ENCODE data around the gene RNASEH2C.

DNA sequence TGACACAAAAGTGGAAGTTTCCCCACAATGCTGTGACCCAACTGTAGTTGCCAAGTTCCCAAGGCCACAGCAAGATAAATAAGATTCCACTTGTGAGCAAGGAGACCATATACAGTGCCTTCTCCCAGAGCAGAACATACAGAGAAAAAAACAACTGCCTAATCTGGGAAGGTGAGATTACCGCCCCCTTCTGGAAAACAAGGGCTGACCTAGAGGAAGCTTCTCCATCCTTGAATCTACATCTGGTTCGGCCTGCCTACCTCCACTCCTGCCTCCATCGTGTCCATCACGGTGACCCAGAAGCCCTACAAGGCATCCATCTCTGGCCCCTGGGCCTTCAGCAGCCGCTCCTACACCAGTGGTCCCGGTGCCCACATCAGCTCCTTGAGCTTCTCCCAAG is 6.1 kb upstream of the RNASEH2C start:
- TF ChIP-seq CTCF (conservative IDR thresholded peaks at IDR 0.05), result peak; percentile 31; the same call in 1 of the 2 replicates
- no peak for TF ChIP-seq ZFX (IDR thresholded peaks at IDR 0.05)

Measured in C4-2B (cell line).